Ovary (tissue), 3 donors: ENCODE measurements around the gene ASB8.

Experiments
- CTCF ChIP-seq, 3 donors: fragments of 450-650 bp in 2 of 3; fragments of 200-600 bp in 1 of 3; IDR thresholded peaks; one replicate each; pipeline versions ENCODE4 v1.5.1 to v1.8.0; 2016 to 2022; ENCODE audit warnings: antibody characterized with exemption in 3 of 3, mild to moderate bottlenecking in 1 of 3
- EP300 ChIP-seq: sonication (generic); formaldehyde crosslinking; IDR thresholded peaks from one replicate; pipeline ENCODE4 v1.6.1; 2017; ENCODE audit warnings: antibody characterized with exemption
- POLR2A ChIP-seq: fragments of 450-650 bp; IDR thresholded peaks from one replicate; pipeline ENCODE4 v1.6.1; 2017; ENCODE audit warnings: antibody characterized with exemption, mild to moderate bottlenecking, moderate library complexity
- donor health status: DM: no; HTN: no; CAD: no.

- no peak for TF ChIP-seq CTCF (IDR thresholded peaks at IDR 0.05)
- TF ChIP-seq POLR2A, result no peak
- TF ChIP-seq EP300, result no peak
Observed at GRCh38 chr12:48201091-48201490, 43.8 kb upstream of the ASB8 start.
